ENCODE measurements around the gene MAN2A1. TPM values are rescaled to one million over a fixed set of nuclear protein-coding genes. Genes with fewer than 3 reads are reported as not detected.

Gene MAN2A1
- total RNA-seq, 2 experiments from 2014 or later, result 23.0 to 28.7 TPM

GRCh38 chr5:109713453-109713852, 23.7 kb downstream of the MAN2A1 start:
- Histone ChIP-seq H3K27ac (ENCODE audit: low read depth, low read length, poor library complexity, severe bottlenecking) (no peak overlapping the region), H3K4me1 (ENCODE audit: insufficient read depth, low read length, poor library complexity, severe bottlenecking) (no peaks in the 10 kb centered on the region), H3K79me2 (ENCODE audit: insufficient read depth, low read depth, low read length) (no peaks in the 10 kb centered on the region; the same call in 1 of the 2 replicates), H3K4me3 (ENCODE audit: low read depth, low read length, poor library complexity, severe bottlenecking) (no peak overlapping the region), H3K9me2 (ENCODE audit: insufficient read depth, low read length) (no peaks in the 10 kb centered on the region), H2AFZ (ENCODE audit: low read length) (no peak overlapping the region), H3K9me3 (ENCODE audit: low read length) (no peaks in the 10 kb centered on the region), H3K36me3 (ENCODE audit: insufficient read depth, low read length) (peaks cover 19% of the 10 kb centered on the region), H3K4me2 (ENCODE audit: low read length) (no peak overlapping the region), H4K20me1 (ENCODE audit: insufficient read depth, low read length) (no peaks in the 10 kb centered on the region)
- intact Hi-C loops (cut with micrococcal nuclease; ENCODE audit: unreplicated experiment), result no loop called here
- TF ChIP-seq CTCF (conservative IDR thresholded peaks at IDR 0.05; ENCODE audit: low read length) (no peak), EZH2phosphoT487 (IDR thresholded peaks at IDR 0.05; ENCODE audit: borderline replicate concordance, low read depth, low read length) (no peak)
- no TSS peak for BruUV-seq (replicated peaks)
- ChIA-PET CTCF (ENCODE audit: unreplicated experiment) (no interaction called here), POLR2A (interaction anchor here (0.5 kb wide), 1 partner anchor 23 kb away, joined by 4 read pairs; no protein-coding TSS in a partner anchor)
- DNase-seq (ENCODE audit: low spot score), result no peak

- no peak for DNase-seq (ENCODE audit: low spot score)
- Histone ChIP-seq H3K79me2 (ENCODE audit: insufficient read depth, low read depth, low read length) (no peaks in the 10 kb centered on the region; the same call in 1 of the 2 replicates), H2AFZ (ENCODE audit: low read length) (no peak overlapping the region), H3K9me2 (ENCODE audit: insufficient read depth, low read length) (no peaks in the 10 kb centered on the region), H3K4me1 (ENCODE audit: insufficient read depth, low read length, poor library complexity, severe bottlenecking) (no peaks in the 10 kb centered on the region), H3K27ac (ENCODE audit: low read depth, low read length, poor library complexity, severe bottlenecking) (no peak overlapping the region), H3K4me3 (ENCODE audit: low read depth, low read length, poor library complexity, severe bottlenecking) (no peak overlapping the region), H3K36me3 (ENCODE audit: insufficient read depth, low read length) (peaks cover 26% of the 10 kb centered on the region), H3K4me2 (ENCODE audit: low read length) (no peak overlapping the region), H4K20me1 (ENCODE audit: insufficient read depth, low read length) (no peaks in the 10 kb centered on the region), H3K9me3 (ENCODE audit: low read length) (no peaks in the 10 kb centered on the region)
- ChIA-PET CTCF (ENCODE audit: unreplicated experiment) (no interaction called here), POLR2A (interaction anchor here (0.6 to 0.7 kb wide), 2 partner anchors 59 to 683 kb away, joined by 3 read pairs; no protein-coding TSS in a partner anchor)
- BruUV-seq (replicated peaks), result no TSS peak
- TF ChIP-seq CTCF (conservative IDR thresholded peaks at IDR 0.05; ENCODE audit: low read length) (no peak), EZH2phosphoT487 (IDR thresholded peaks at IDR 0.05; ENCODE audit: borderline replicate concordance, low read depth, low read length) (no peak)
- intact Hi-C loops (cut with micrococcal nuclease; ENCODE audit: unreplicated experiment), result no loop called here
These were observed 24.9 kb downstream of the MAN2A1 start for GRCh38 chr5:109714592-109714991.

- no peaks in the 10 kb centered on the region for H3K79me2 ChIP-seq (ENCODE audit: insufficient read depth, low read depth, low read length)
- intact Hi-C loops (cut with micrococcal nuclease; ENCODE audit: unreplicated experiment), result no loop called here
- TF ChIP-seq EZH2phosphoT487 (IDR thresholded peaks at IDR 0.05; ENCODE audit: borderline replicate concordance, low read depth, low read length), result no peak
- ChIA-PET POLR2A (no interaction called here), CTCF (ENCODE audit: unreplicated experiment) (no interaction called here)
- H3K4me2 ChIP-seq (ENCODE audit: low read length), result no peak overlapping the region
- no peak overlapping the region for H3K4me3 ChIP-seq (ENCODE audit: low read depth, low read length, poor library complexity, severe bottlenecking)
- no TSS peak for BruUV-seq (replicated peaks)
- no peaks in the 10 kb centered on the region for H3K9me3 ChIP-seq (ENCODE audit: low read length)
- H2AFZ ChIP-seq (ENCODE audit: low read length), result no peak overlapping the region
- peaks cover 26% of the 10 kb centered on the region for H3K36me3 ChIP-seq (ENCODE audit: insufficient read depth, low read length)
- no peaks in the 10 kb centered on the region for H3K9me2 ChIP-seq (ENCODE audit: insufficient read depth, low read length)
- no peak for DNase-seq (ENCODE audit: low spot score)
- H3K4me1 ChIP-seq (ENCODE audit: insufficient read depth, low read length, poor library complexity, severe bottlenecking), result no peaks in the 10 kb centered on the region
- no peaks in the 10 kb centered on the region for H4K20me1 ChIP-seq (ENCODE audit: insufficient read depth, low read length)
- no peak overlapping the region for H3K27ac ChIP-seq (ENCODE audit: low read depth, low read length, poor library complexity, severe bottlenecking)
These were observed 28.5 kb downstream of the MAN2A1 start for GRCh38 chr5:109718216-109718615.
